HG03066 (cell line): Measurements from ENCODE around the gene PLXNA4.

Source experiments
- ATAC-seq: cut with Tn5 transposase; IDR thresholded peaks from one replicate; pipeline ENCODE4 v1.9.1; 2021; ENCODE audit warnings: low read depth; ENCODE audit not compliant: unreplicated experiment

PLXNA4 gene

DNA sequence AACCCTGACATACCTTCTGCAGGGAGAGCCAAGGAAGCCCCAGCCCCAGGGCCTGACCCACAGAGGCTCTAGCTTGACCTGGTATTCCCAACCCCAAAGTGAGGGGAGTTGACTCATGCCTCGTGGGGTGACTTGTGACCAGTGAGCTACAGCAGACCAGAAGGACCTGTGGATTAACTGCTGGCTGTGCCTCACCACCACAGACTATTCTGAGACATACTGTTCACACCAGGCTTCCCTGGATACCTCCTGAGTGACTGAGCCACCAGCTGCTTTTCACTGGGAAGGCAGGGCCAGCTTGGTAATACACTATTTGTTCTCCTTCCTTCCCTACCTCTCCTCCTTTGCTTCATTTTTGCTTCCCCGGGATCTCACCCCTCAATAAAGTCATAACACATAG is 7.3 kb downstream of the PLXNA4 start:
- no peak for ATAC-seq

DNA sequence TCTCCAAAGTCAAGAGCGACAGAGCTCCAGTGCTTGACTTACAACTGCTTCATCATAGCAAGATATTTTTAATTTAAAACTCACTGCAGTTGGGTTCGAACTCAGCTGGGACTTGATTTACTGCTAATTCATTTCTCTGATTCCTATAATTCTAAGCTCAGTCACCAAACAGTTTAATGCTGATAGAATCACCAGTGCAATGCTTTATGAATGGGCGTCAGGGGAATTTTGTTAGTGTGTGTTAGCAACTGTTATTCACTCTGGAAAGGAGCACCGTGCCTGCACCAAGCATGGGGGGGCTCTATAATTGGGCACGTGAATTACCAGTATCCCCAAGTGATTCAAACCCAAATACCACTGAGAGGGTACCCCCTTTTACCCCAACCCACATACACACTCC is 10.4 kb downstream of the PLXNA4 start:
- ATAC-seq = no peak

DNA sequence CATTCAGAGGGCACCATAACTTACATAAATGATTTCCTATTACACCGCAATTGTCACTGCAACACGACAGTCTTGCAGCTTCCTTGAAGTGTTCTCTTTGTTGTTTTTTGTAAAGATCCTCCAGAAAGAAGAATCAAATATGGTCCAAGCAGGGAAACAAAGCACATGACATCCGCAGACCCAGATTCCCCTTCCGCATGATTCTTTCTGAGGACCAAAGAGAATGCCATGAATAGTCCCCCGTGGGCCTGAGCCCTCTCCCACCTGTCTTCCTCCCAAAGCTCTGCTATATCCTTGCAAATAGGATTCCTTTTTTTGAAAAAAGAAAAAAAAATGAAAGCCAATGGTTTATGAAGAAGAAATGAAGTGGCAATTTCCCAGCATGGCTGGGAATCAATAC is 10.8 kb downstream of the PLXNA4 start:
- ATAC-seq = no peak

DNA sequence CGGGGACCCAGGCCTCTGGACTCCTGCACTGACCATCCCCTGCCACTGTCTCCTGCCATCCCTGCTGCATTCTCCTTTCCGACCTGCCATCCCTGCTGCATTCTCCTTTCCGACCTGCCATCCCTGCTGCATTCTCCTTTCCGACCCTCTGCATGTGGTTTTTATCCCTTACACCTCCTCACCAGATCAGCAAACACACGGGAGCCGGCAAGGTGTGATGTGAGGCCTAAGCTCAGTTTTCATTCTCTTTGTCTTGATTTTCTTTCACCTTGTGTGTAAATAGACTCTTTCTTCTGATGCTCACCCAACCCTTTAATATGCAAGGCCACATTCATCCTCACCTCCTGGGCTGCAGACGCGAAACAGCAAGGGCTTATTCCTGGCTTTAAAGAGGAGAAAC is 11.4 kb downstream of the PLXNA4 start:
- ATAC-seq = no peak

DNA sequence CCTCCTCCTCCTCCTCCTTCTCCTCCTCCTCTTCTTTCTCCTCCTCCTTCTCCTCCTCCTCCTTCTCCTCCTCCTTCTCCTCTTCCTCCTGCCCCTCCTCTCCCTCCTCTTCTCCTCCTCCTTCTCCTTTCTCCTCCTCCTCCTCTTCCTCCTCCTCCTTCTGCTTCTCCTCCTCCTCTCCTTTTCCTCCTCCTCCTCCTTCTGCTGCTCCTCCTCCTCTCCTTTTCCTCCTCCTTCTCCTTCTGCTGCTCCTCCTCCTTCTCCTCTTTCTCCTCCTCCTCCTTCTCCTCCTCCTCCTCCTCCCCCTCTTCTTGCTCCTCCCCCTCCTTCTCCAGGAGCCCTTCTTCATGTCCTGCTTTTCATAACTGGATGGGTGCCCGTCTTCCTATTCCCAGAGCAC is 12.2 kb downstream of the PLXNA4 start:
- ATAC-seq = no peak

DNA sequence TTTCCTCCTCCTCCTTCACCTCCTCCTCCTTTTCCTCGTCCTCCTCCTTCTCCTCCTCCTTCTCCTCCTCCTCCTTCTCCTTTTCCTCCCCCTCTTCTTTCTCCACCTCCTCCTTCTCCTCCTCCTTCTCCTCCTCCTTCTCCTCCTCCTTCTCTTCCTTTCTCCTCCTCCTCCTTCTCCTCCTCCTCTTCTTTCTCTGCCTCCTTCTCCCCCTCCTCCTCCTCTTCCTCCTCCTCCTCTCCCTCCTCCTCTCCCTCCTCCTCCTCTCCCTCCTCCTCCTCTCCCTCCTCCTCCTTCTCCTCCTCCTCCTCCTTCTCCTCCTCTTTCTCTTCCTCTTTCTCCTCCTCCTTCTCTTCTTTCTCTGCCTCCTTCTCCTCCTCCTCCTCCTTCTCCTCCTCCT is 13.6 kb downstream of the PLXNA4 start:
- ATAC-seq = no peak

DNA sequence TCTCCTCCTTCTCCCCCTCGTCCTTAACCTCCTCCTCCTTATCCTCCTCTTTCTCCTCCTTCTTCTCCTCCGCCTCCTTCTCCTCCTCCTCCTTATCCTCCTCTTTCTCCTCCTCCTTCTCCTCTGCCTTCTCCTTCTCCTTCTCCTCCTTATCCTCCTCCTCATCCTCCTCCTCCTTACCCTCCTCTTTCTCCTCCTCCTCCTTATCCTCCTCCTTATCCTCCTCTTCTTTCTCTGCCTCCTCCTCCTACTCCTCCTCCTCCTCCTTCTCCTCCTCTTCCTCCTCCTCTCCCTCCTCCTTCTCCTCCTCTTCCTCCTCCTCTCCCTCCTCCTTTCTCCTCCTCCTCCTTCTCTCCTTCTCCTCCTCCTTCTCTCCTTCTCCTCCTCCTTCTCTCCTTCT is 14.5 kb downstream of the PLXNA4 start:
- no peak for ATAC-seq

DNA sequence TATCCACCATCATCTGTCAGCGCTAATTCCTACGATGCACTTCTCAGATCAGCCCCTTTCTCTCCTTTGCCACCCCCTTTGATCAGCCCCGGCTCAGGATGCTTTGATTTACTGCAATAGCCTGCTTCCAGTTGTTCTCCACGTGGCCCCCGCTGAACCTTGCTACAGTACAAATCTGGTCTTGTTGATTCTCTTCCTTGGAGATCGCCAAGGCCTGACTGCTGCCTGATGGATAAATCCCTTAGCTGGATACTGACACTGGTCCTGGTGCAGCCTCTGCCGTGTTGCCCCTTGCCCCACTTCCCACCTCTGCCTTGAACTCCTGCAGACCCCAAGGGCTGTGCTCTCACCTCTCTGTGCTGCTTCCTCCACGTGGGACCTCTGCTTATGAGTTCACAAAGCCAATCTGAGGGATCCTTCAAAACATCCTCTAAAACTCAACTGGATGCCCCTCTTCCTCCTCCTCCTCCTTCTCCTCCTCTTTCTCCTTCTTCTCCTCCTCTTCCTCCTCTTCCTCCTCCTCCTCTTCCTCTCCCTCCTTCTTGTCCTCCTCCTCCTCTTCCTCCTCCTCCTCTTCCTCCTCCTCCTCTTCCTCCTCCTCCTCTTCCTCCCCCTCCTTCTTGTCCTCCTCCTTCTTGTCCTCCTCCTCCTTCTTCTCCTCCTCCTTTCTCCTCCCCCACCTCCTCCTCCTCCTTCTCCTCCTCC is 15.3 kb downstream of the PLXNA4 start:
- no peak for ATAC-seq

DNA sequence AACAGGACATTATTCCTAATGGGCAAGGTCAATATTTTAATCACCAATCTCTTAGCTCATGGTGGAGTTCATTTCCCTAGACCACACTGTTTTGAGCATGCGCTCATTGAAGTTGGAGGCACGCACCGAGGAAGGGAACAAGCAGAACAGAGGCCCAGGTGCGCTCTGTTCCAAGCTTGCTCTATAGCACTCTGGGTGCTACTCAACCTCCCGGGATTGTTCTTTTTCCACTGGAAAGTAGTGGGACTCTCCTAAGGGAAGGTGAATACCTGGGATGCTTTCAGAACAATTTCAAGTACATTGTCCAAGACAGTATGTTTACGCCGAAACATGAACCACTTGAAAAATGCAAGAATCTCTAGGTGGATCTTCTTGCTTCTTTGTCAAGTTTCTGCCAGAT is 16.2 kb downstream of the PLXNA4 start:
- ATAC-seq = no peak

DNA sequence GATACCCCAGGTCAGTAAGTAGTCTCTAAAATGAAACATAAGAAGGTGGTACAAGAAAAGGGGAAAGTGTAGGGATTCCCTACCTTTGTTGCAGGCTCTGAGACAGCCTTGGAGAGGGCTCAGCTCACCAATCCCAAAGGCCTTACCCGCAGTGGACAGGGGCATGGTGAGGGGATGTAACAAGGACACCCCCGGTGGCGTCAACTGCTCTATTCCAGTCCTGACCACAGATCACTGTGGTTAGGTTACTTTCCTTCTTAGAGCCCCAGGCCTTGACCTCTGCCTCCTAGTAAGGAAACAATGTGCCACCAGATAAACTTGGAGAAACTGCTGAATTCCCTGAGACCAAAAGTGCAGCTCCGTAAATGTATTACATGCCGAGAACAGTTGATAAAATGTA is 17.5 kb downstream of the PLXNA4 start:
- ATAC-seq = no peak

DNA sequence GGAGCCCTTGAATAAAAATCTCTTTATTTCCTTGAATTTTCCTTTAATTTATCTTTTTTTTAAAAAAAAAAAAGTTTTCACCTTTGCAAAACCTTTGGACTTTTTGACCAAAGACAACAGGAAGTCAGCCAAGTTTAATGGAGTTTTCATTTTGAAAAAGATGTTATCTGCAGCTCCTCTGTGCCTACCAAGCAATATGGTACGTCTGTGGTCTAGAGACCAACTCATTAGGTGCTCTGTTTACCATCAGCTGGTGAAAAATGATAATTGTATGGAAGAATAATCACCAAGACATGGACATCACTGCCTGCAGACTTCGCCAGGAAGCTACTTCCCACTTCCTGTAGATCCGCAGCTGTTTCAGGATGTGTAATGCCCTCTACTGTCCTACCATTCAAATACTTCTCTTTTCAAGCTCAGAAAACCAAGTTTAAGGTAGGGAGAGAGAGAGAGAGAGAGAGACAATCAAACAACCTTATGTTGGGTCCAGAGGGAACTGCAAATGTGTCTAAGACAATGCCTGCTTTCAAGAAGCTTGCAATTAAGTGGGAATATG is 18.7 kb downstream of the PLXNA4 start:
- no peak for ATAC-seq

DNA sequence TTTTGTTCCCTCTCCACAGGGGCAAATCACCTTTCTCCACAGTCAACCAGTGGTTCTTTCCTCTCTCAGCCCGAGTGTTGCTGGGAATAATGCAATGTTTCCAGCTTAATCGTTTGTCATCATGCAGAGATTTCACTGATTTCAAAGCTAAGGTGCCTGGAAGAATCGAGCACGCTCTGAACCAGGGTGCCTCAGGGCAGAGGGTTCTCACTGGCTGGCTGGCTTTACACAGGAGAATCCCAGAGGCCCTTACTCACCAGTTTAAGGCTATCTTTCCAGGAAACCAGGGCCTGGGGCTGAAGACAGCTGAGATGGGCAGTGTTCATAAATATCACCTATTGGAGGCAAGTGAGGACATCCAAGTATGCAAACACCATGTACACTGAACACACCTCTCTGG is 21.8 kb downstream of the PLXNA4 start:
- ATAC-seq = no peak

DNA sequence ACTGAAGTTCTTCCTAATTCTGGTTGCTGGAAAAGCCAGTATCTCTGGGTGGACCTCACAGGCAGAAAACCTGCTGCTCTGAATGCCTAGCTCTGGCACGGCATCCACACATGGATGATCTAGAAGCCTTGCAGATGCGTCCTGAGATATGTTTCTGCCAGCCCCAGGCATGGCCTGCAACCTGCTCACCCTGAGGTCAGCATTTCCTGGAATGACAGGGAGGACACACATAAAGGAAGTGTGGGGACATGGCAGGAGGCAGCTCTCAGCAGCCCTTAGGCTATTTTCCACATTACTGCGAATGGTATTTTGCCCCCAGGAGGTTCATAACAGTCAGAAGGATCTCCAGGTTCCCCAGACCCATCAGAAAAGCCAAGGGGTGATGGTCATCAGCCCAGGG is 23.2 kb downstream of the PLXNA4 start:
- no peak for ATAC-seq

DNA sequence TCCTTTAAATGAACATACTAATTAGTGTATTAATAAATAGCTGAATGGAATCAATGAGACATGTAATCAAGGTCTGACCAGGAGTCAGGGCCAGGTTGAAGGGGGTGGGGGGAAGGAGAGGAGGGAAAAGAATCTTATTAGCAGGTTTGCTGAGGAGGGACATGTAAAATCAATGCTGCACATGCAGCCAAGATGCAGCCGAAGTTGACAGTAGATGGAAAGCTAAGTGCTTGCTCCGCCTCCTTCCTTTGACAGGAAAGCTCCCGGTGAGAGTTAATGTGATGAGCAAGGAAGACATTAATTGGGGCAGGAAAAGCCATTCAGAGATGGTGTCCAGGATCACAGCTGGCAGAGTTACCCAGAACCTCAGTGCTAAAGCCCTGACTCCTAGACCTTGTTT is 24.4 kb downstream of the PLXNA4 start:
- ATAC-seq = no peak

DNA sequence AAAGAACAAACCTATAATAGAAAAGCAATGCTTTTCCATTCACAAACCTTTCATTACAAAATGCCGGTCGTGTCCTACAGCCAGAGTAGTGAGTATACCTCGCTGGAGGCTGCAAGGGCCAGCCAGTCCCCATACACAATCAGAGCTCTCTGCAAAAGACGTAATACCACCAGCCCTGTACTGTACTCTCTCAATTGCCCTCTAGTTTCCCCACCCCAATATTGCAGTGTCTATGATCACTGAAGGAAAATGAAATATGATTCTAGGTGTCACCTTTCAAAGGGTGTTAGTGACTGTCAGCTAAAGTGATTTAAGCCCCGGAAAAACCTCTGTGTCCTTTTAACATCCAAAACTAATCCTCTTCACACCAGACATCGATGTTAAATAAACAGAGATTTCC is 24.8 kb downstream of the PLXNA4 start:
- ATAC-seq = no peak

DNA sequence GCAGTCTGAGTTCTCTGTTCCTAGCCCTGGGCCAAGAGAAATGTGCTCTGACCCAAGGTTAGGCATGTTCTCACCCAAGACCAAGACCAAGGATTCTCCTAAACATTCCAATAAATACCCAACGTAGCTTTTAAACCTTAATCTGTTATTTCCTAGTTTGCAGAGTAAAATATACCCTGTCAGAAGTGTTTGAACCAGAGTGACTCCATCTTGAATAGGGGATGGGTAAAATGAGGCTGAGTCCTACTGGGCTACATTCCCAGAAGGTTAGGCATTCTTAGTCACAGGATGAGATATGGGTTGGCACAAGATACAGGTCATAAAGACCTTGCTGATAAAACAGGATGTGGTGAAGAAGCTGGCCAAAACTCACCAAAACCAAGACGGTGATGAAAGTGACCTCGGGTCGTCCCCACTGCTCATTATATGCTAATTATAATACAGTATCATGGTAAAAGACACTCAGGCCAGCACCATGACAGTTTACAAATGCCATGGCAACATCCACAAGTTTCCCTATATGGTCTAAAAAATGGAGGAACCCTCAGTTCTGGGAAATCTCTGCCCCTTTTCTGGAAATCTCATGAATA is 27.7 kb downstream of the PLXNA4 start:
- ATAC-seq = no peak

DNA sequence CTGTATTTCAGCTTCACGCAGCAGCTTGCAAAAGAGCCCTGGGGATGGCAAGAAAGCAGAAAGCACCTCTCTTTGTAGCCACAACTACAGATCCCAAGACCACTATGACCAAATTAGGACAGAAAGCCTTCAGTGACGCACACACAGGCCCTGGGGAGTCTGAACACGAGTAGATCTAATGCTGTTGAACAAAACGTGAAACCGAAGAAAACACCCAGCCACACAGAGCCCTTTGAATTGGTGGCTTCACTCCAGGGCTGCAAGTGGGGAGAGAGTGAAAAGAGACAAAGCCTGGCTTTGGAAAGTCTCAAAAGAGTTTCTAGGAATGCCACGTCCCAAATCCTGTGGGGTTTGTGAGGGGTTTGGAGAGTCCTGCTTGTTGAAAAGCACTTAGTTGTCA is 28.4 kb downstream of the PLXNA4 start:
- ATAC-seq = no peak

DNA sequence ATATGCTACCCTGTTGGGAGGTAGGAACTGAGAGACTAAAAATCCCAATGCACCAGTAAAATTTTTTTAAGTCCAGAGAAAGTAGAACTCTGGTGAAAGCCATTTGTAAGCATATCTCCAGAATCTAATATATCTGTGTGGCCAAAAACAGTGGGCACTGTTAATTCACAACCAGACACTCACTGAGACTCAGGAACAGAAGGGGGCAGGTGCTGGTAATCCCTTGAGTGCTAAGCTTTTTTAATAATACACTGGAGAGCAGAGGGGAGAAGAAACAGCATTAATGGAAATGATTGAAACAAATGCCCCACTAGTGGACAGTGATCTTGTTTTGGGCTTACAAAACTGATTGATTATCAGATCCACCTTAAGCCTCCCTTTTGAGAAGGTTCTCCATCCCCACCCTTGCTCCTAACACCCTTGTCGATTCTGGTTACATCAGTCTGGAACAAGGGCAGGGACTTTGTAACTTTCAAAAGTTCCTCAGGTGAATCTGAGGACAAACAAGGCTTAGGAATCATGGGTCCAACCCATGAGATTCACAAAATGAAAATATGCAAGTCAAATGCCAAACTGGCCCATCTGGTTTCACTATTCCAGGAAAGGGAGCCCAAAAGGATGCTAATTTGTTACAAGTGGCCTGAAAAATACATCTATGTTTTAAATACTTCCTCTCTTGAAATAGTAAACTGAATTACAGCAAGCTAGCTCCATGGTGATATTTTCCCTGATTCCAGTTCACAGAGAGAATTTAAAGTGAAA is 29.7 kb downstream of the PLXNA4 start:
- no peak for ATAC-seq

DNA sequence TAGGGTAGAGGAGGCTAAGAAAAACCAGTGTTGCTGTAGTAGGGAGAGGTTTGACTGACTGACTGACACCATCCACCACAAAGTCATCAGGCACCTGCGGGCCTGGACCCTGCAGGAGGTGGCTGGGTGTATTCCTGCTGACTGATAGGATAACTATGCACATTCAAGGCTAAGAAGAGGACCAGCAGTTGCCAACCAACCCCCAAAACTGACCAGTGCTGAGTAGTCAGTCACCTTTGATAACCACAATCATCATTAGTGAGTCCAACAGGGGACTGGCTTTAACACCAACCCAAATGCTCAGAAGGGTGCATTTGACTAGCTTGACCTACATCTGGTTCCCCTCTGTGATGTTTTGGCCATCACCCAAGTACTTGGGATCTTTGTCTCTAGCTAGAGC is 30.5 kb downstream of the PLXNA4 start:
- ATAC-seq = no peak

DNA sequence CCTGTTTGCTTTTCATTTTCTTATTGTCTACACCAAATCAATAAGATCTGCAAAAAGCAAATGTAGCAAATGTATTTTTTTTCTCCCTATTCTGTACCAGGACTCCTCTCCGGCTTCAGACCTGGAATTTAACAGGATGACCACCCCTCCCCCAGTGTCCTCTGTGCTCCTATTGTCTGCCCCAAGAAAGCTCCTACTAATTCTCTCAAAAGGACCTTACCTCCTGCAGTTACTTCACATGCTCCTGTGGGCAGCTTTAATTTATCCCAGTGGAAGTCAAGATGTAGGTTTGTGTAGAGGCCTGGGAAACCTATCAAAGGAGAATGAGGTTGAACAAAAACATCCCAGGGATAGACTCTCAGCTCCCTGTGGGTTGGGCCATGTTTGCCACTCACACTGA is 31.3 kb downstream of the PLXNA4 start:
- no peak for ATAC-seq

DNA sequence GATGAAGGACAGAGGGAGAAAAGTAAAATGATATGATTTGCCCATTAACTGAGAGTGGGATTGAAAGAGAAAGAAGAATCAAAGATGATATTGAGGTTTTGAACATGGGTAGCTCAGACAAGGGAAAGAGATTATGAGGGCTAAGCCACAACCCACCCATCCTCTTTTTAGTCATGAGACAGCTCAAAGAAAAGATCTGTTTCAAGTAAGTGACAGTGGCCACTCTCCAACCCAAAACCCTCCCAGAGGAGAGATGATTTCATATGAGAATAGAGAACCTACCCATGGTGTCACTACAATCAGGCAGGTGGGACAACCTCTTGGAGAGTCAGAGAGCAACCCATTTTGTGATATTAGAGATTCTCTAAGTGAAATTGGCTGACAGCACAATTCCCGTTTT is 32.2 kb downstream of the PLXNA4 start:
- ATAC-seq = no peak

DNA sequence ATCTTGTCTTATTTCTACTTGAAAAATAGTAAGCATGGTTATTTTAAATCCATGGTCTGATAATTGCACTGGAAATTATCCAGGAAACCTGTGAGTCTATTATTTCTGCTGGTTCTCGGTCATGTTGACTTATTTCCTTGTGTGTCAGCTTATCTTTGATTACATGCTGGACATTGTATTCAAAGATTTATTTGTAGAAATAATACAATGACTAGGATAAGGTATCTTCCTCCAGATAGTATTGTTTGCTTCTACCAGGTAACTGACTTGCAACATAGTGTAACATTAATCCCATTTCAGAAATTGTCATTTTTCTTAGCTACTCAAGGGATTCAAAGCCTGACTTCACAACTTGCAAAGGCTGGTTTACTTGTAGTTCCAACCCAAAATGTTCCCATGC is 33.4 kb downstream of the PLXNA4 start:
- no peak for ATAC-seq
